Left lung (tissue), 10 donors: ENCODE measurements around the gene PDSS2. TPM values are rescaled to one million over a fixed set of nuclear protein-coding genes. Genes with fewer than 3 reads are reported as not detected.

Source experiments
- ATAC-seq: fragments of 200-7000 bp; cut with Tn5 transposase; one replicate; pipeline ENCODE4 v1.9.1; 2020; ENCODE audit warnings: moderate library complexity
- DNase-seq, 4 donors: peaks; one replicate each; pipeline ENCODE4 v3.0.0-alpha.2; 2013 to 2020
- H3K27ac ChIP-seq, 2 donors: fragments of 200-600 bp; sonication (generic) in 1 of 2; one replicate each; pipeline versions ENCODE4 v1.5.0 to v1.8.0; 2020 to 2021
- H3K27me3 ChIP-seq, 2 donors: fragments of 200-600 bp; sonication (generic) in 1 of 2; one replicate each; pipeline versions ENCODE4 v1.5.0 to v1.8.0; 2020 to 2021
- H3K36me3 ChIP-seq, 2 donors: fragments of 200-600 bp; sonication (generic) in 1 of 2; one replicate each; pipeline versions ENCODE4 v1.5.0 to v1.8.0; 2020 to 2021
- H3K4me1 ChIP-seq, 2 donors: fragments of 200-600 bp; one replicate each; pipeline ENCODE4 v1.8.0; 2021
- H3K4me3 ChIP-seq, 2 donors: fragments of 200-600 bp; sonication (generic) in 1 of 2; one replicate each; pipeline versions ENCODE4 v1.5.0 to v1.8.0; 2020 to 2021; ENCODE audit warnings: mild to moderate bottlenecking in 1 of 2
- H3K9me3 ChIP-seq, 2 donors: fragments of 200-600 bp; sonication (generic) in 1 of 2; one replicate each; pipeline versions ENCODE4 v1.5.0 to v1.8.0; 2020 to 2021
- CTCF ChIP-seq, 2 donors: fragments of 200-600 bp; sonication (generic) in 1 of 2; IDR thresholded peaks; one replicate each; pipeline versions ENCODE4 v1.5.0 to v1.8.0; 2021; ENCODE audit warnings: antibody characterized with exemption in 2 of 2
- intact Hi-C, 2 donors: fragments of 100-400 bp; cut with DNase I; formaldehyde crosslinking; loops; one replicate each; pipeline versions ENCODE4 v1.11.2 to v1.14.2; 2022
- polyA plus RNA-seq, 6 donors: library from polyadenylated mRNA; unstranded; fragments of 120-200 nt; gene quantifications; one replicate each; pipeline ENCODE4 v1.2.1, GENCODE V29; 2013; ENCODE audit not compliant: insufficient read length in 6 of 6
- total RNA-seq, 2 donors: library from RNA; stranded (reverse); fragmentation: NEBNext Ultra II Directional; extraction: Animal tissue kit (Norgen Biotek cat#: 25700); gene quantifications; one replicate each; pipeline ENCODE4 v1.2.1, GENCODE V29; 2021
- donor health status: DM: no; HTN: yes; CAD: no.
- donor health status: DM: no; HTN: no; CAD: no.

Gene PDSS2
- total and polyA plus RNA-seq, 8 donors = 13.9 to 20.6 (median 16.4) TPM

DNA sequence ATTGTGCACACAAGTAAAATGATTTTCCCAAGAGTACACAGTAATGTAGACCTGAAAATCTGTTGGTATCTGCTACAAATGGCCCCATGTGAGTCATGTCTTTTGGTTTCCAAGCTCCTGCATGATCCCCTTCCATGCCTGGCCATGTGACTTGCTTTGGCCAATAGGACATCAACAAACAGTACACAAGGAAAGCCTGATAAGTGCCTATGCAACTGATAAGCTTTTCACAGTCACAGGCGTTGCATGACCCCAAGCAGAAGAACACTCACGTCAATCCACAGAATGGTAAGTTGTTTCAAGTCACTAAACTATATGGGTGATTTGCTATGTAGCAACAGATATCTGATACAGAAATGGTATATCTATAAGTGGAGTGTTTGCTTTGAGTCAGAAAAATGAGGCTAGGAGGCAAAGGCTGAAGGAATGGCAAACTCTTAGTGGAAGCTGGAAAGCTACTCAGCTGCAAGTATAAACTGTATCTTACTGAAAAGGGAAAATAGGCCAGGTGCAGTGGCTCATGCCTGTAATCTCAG lies 184.0 kb downstream of the PDSS2 start:
- TF ChIP-seq CTCF (IDR thresholded peaks at IDR 0.05) = no peak
- H3K4me1 ChIP-seq = no peaks in the 10 kb centered on the region
- ATAC-seq (peak; percentile 23), DNase-seq (no peak)
- no peaks in the 10 kb centered on the region for H3K27me3 ChIP-seq
- H3K27ac ChIP-seq = no peak overlapping the region
- no peaks in the 10 kb centered on the region for H3K36me3 ChIP-seq
- intact Hi-C loops = no loop called here
- H3K4me3 ChIP-seq = no peak overlapping the region
- no peaks in the 10 kb centered on the region for H3K9me3 ChIP-seq

DNA sequence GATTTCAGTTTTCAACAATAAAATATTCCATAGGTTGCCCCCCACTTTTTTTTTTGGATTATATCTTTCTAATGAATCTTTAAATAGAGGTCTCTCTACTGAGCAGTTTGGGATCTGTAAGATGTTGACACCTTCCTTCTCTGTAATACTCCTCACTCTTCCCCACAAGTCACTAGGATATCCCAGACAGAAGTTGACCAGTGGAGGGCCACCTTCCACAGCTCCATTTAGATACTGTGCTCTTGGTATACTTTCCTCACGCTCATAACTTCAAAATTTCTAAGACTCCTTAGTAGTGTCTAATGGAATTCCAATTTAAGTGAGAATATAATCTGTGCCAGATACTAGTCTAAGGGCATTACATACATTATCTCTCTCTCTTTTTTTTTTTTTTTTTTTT lies 185.1 kb downstream of the PDSS2 start:
- H3K9me3 ChIP-seq = no peaks in the 10 kb centered on the region
- no peak for ATAC-seq
- H3K27ac ChIP-seq = no peak overlapping the region
- no peak for TF ChIP-seq CTCF (IDR thresholded peaks at IDR 0.05)
- no peak for DNase-seq
- intact Hi-C loops = no loop called here
- no peaks in the 10 kb centered on the region for H3K27me3 ChIP-seq
- H3K4me1 ChIP-seq = no peaks in the 10 kb centered on the region
- no peak overlapping the region for H3K4me3 ChIP-seq
- H3K36me3 ChIP-seq = no peaks in the 10 kb centered on the region

DNA sequence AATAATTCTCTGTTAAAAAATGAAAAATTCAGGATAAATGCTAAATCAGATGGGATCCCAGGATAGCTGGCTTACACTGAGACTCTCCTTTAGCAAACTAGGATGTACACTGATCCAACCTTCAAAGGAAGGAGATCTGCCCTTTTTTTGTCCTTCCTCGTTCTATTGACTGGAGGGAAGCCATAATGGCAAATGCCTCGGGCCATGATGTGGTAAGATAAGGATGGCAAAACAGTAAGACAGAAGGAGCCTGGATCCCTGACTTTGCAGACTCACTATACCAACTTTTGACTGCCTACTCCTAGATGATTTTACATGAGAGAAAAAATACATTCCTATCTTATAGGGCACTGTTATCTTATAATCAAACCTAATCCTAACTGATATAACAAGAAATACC lies 187.1 kb downstream of the PDSS2 start:
- no peak for DNase-seq

GRCh38 chr6:107271208-107271790 lies 188.1 kb downstream of the PDSS2 start:
- Histone ChIP-seq H3K4me1 (no peaks in the 10 kb centered on the region), H3K9me3 (no peaks in the 10 kb centered on the region), H3K27ac (no peak overlapping the region), H3K36me3 (no peaks in the 10 kb centered on the region), H3K27me3 (no peaks in the 10 kb centered on the region), H3K4me3 (no peak overlapping the region)
- intact Hi-C loops = no loop called here
- DNase-seq = no peak
- TF ChIP-seq CTCF (IDR thresholded peaks at IDR 0.05) = no peak
- no peak for ATAC-seq

More for the DNA sequence above, 187.1 kb downstream of the PDSS2 start:
- intact Hi-C loops = no loop called here
- Histone ChIP-seq H3K4me1 (no peaks in the 10 kb centered on the region), H3K36me3 (no peaks in the 10 kb centered on the region), H3K27ac (no peak overlapping the region), H3K4me3 (no peak overlapping the region), H3K9me3 (no peaks in the 10 kb centered on the region), H3K27me3 (no peaks in the 10 kb centered on the region)
- no peak for TF ChIP-seq CTCF (IDR thresholded peaks at IDR 0.05)
- no peak for ATAC-seq

DNA sequence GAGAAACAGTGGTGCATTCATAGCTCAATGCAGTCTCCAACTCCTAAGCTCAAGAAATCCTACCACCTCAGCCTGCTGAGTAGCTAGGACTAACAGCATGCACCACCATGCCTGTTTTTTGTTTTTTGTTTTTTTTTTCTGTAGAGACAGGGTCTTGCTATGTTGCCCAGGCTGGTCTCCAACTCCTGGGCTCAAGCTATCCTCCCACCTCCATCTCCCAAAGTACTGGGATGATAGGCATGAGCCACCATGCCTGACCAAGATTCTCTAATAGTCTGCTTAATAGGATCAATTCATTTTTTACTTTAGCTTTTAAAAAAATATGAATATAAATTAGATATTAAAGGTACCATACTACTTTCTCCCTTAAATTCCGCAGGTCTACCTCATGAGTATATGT lies 191.7 kb downstream of the PDSS2 start:
- no peak for TF ChIP-seq CTCF (IDR thresholded peaks at IDR 0.05)
- H3K27me3 ChIP-seq = no peaks in the 10 kb centered on the region
- intact Hi-C loops = no loop called here
- H3K36me3 ChIP-seq = no peaks in the 10 kb centered on the region
- DNase-seq (no peak), ATAC-seq (no peak)
- no peak overlapping the region for H3K4me3 ChIP-seq
- H3K27ac ChIP-seq = no peak overlapping the region
- peaks cover 0 to 5% of the 10 kb centered on the region in 2 donors for H3K4me1 ChIP-seq
- no peaks in the 10 kb centered on the region for H3K9me3 ChIP-seq
